Right atrium auricular region (tissue), 2 donors: ENCODE results near the gene DHX29. TPM values are rescaled to one million over a fixed set of nuclear protein-coding genes. Genes with fewer than 3 reads are reported as not detected.

ENCODE experiments used
- DNase-seq: peaks from one replicate; pipeline ENCODE4 v3.0.0-alpha.2; 2019; ENCODE audit warnings: low spot score
- H3K27ac ChIP-seq, 2 donors: fragments of 200-600 bp; sonication (generic); 1 replicate in 1 of 2; 2 replicates in 1 of 2; pipeline ENCODE4 v1.5.1; 2016 to 2019
- H3K27me3 ChIP-seq, 2 donors: fragments of 200-600 bp; sonication (generic); one replicate each; pipeline versions ENCODE4 v1.5.1 to v1.6.0; 2017 to 2019
- H3K36me3 ChIP-seq: fragments of 200-600 bp; sonication (generic); one replicate; pipeline ENCODE4 v1.5.1; 2016
- H3K4me1 ChIP-seq, 2 donors: fragments of 200-600 bp; sonication (generic); one replicate each; pipeline versions ENCODE4 v1.5.1 to v1.6.0; 2017 to 2019
- H3K4me3 ChIP-seq, 2 donors: fragments of 200-600 bp; sonication (generic); 1 replicate in 1 of 2; 2 replicates in 1 of 2; pipeline ENCODE4 v1.5.1; 2017 to 2019; ENCODE audit warnings: mild to moderate bottlenecking in 1 of 2, moderate library complexity in 1 of 2
- H3K9me3 ChIP-seq, 2 donors: fragments of 200-600 bp; sonication (generic); one replicate each; pipeline ENCODE4 v1.5.1; 2019
- total RNA-seq, 2 donors: library from RNA; depleted of rRNA; stranded (reverse); fragments of >200 nt; gene quantifications; one replicate each; pipeline ENCODE4 v1.1.0, GENCODE V29; 2016
- TF ChIP-seq, protein P1 (sequence below), 2 donors: fragments of 200-600 bp; sonication (generic); IDR thresholded peaks; one replicate each; pipeline ENCODE4 v1.5.1; 2019; ENCODE audit warnings: antibody characterized with exemption in 2 of 2

The DHX29 gene
- total RNA-seq, 2 donors from 2014 or later, result 17.5 to 20.9 TPM

DNA sequence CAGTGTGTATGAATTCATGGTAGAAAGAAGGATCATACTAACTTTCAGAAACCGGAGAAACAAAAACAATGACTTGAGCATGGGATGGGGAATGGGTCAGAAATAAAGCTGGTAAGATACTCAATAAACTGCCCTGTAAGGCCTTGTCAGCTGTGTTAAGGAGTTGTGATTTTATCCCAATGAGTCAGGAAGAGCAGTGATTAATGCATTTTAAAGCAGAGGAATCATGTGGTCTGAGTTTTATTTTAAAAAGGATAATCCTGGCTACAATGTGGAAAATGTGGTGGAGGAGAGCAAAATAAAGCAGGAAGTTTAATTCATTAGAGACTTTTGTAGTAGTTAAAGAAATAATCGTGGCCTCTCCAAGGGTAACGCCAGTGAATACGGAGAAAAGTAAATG lies 28.7 kb downstream of the DHX29 start:
- Histone ChIP-seq H3K4me1 (no peaks in the 10 kb centered on the region), H3K36me3 (peaks cover 89% of the 10 kb centered on the region), H3K27ac (no peak overlapping the region), H3K9me3 (no peaks in the 10 kb centered on the region), H3K4me3 (no peak overlapping the region), H3K27me3 (no peaks in the 10 kb centered on the region)
- DNase-seq, result no peak
- TF ChIP-seq, protein P1, sequence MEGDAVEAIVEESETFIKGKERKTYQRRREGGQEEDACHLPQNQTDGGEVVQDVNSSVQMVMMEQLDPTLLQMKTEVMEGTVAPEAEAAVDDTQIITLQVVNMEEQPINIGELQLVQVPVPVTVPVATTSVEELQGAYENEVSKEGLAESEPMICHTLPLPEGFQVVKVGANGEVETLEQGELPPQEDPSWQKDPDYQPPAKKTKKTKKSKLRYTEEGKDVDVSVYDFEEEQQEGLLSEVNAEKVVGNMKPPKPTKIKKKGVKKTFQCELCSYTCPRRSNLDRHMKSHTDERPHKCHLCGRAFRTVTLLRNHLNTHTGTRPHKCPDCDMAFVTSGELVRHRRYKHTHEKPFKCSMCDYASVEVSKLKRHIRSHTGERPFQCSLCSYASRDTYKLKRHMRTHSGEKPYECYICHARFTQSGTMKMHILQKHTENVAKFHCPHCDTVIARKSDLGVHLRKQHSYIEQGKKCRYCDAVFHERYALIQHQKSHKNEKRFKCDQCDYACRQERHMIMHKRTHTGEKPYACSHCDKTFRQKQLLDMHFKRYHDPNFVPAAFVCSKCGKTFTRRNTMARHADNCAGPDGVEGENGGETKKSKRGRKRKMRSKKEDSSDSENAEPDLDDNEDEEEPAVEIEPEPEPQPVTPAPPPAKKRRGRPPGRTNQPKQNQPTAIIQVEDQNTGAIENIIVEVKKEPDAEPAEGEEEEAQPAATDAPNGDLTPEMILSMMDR (IDR thresholded peaks at IDR 0.05), result no peak

DNA sequence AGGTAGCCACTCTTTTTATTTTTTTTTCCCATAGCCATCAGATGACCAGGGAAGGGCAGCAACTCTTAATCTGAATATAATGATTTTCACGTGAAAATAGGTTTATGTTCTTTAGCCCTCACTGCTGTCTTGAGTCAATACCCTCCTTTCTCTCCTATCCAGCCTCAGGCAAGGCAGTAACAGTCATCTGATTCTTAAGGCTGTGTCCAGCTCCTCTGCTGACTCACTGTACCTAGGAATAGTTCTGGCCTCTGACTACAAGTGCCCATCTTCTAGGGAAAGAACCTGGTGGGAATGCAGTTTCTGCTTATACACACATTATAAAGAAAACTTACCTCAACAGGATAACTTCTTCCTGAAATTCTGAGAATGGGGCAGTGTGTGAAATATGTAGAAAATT lies 30.7 kb downstream of the DHX29 start:
- no peaks in the 10 kb centered on the region for H3K27me3 ChIP-seq
- TF ChIP-seq, protein P1 (IDR thresholded peaks at IDR 0.05), result no peak
- no peak for DNase-seq

GRCh38 chr5:55258339-55258738 lies 49.2 kb downstream of the DHX29 start:
- no peaks in the 10 kb centered on the region for H3K9me3 ChIP-seq
- no peaks in the 10 kb centered on the region for H3K27me3 ChIP-seq
- H3K36me3 ChIP-seq, result peaks cover 67% of the 10 kb centered on the region
- no peak overlapping the region for H3K4me3 ChIP-seq
- TF ChIP-seq, protein P1 (IDR thresholded peaks at IDR 0.05), result no peak
- no peak for DNase-seq
- no peak overlapping the region for H3K27ac ChIP-seq
- no peaks in the 10 kb centered on the region for H3K4me1 ChIP-seq

More for the DNA sequence above, 30.7 kb downstream of the DHX29 start:
- Histone ChIP-seq H3K4me1 (no peaks in the 10 kb centered on the region), H3K27ac (no peak overlapping the region), H3K9me3 (no peaks in the 10 kb centered on the region), H3K36me3 (peaks cover 93% of the 10 kb centered on the region), H3K4me3 (no peak overlapping the region)

GRCh38 chr5:55254802-55255201 lies 52.7 kb downstream of the DHX29 start:
- no peak overlapping the region for H3K4me3 ChIP-seq
- no peaks in the 10 kb centered on the region for H3K27me3 ChIP-seq
- no peak for DNase-seq
- peaks cover 50% of the 10 kb centered on the region for H3K36me3 ChIP-seq
- no peaks in the 10 kb centered on the region for H3K9me3 ChIP-seq
- TF ChIP-seq, protein P1 (IDR thresholded peaks at IDR 0.05), result no peak
- no peak overlapping the region for H3K27ac ChIP-seq
- no peaks in the 10 kb centered on the region for H3K4me1 ChIP-seq

- Histone ChIP-seq H3K36me3 (peaks cover 7% of the 10 kb centered on the region), H3K4me3 (no peak overlapping the region), H3K27ac (no peak overlapping the region), H3K9me3 (peaks cover 0 to 13% of the 10 kb centered on the region in 2 donors), H3K27me3 (no peaks in the 10 kb centered on the region), H3K4me1 (no peaks in the 10 kb centered on the region)
- TF ChIP-seq, protein P1 (IDR thresholded peaks at IDR 0.05), result no peak
- no peak for DNase-seq
These were observed 57.4 kb downstream of the DHX29 start for GRCh38 chr5:55250064-55250463.

GRCh38 chr5:55241746-55242145 lies 65.7 kb downstream of the DHX29 start:
- no peaks in the 10 kb centered on the region for H3K36me3 ChIP-seq
- no peaks in the 10 kb centered on the region for H3K9me3 ChIP-seq
- DNase-seq, result no peak
- no peak overlapping the region for H3K4me3 ChIP-seq
- no peak overlapping the region for H3K27ac ChIP-seq
- TF ChIP-seq, protein P1 (IDR thresholded peaks at IDR 0.05), result no peak
- H3K27me3 ChIP-seq, result peaks cover 0 to 5% of the 10 kb centered on the region in 2 donors
- no peaks in the 10 kb centered on the region for H3K4me1 ChIP-seq
